Omental fat pad (tissue), 4 donors: ENCODE results near the gene MKRN1. TPM values are rescaled to one million over a fixed set of nuclear protein-coding genes. Genes with fewer than 3 reads are reported as not detected.
"Not testable (repeated sequence)": the region's sequence is repeated elsewhere in the genome, so short reads cannot be mapped to it uniquely, and the experiment has no call there.

ENCODE experiments used
- ATAC-seq: fragments of 150-250 bp; one replicate; pipeline ENCODE4 v1.9.1; 2016; ENCODE audit warnings: mild to moderate bottlenecking, moderate library complexity; ENCODE audit not compliant: low FRiP score
- DNase-seq: peaks from one replicate; pipeline ENCODE4 v3.0.0-alpha.2; 2019; ENCODE audit warnings: low spot score
- CTCF ChIP-seq, 3 donors: fragments of 450-650 bp; IDR thresholded peaks; one replicate each; pipeline ENCODE4 v1.5.1; 2016 to 2017; ENCODE audit warnings: antibody characterized with exemption in 3 of 3, mild to moderate bottlenecking in 3 of 3, moderate library complexity in 2 of 3
- total RNA-seq, 4 donors: library from RNA; depleted of rRNA; stranded (reverse); fragments of >200 nt; gene quantifications; one replicate each; pipeline ENCODE4 v1.1.0, GENCODE V29; 2016

Gene MKRN1
- total RNA-seq, 4 donors from 2014 or later: 38.1 to 61.9 (median 52.6) TPM

- ATAC-seq (no peak), DNase-seq (no peak)
- TF ChIP-seq CTCF (IDR thresholded peaks at IDR 0.05): no peak
Observed at GRCh38 chr7:140435252-140435895, 43.9 kb downstream of the MKRN1 start.

- ATAC-seq (no peak), DNase-seq (no peak)
- TF ChIP-seq CTCF (IDR thresholded peaks at IDR 0.05): no peak
Observed at GRCh38 chr7:140433396-140433795, 45.9 kb downstream of the MKRN1 start.

- DNase-seq: no peak
- ATAC-seq: no peak
- no peak for TF ChIP-seq CTCF (IDR thresholded peaks at IDR 0.05)
Observed at GRCh38 chr7:140426130-140426529, 53.2 kb downstream of the MKRN1 start.

GRCh38 chr7:140425718-140426117, 53.6 kb downstream of the MKRN1 start:
- TF ChIP-seq CTCF (IDR thresholded peaks at IDR 0.05): no peak
- DNase-seq: no peak
- ATAC-seq: no peak

- TF ChIP-seq CTCF (IDR thresholded peaks at IDR 0.05): no peak
- DNase-seq (no peak), ATAC-seq (no peak)
Observed at GRCh38 chr7:140423501-140423900, 55.8 kb downstream of the MKRN1 start.

GRCh38 chr7:140421521-140421920, 57.8 kb downstream of the MKRN1 start:
- TF ChIP-seq CTCF (IDR thresholded peaks at IDR 0.05): no peak
- no peak for DNase-seq
- no peak for ATAC-seq

- ATAC-seq (no peak), DNase-seq (no peak)
- TF ChIP-seq CTCF (IDR thresholded peaks at IDR 0.05): no peak
Observed at GRCh38 chr7:140418653-140419052, 60.7 kb downstream of the MKRN1 start.

GRCh38 chr7:140418156-140418472, 61.2 kb downstream of the MKRN1 start:
- not testable (repeated sequence) for DNase-seq

More at GRCh38 chr7:140418156-140418472, 61.2 kb downstream of the MKRN1 start:
- not testable (repeated sequence) for ATAC-seq
